IPS-15b (cell line): ENCODE data around the gene OR5AN1.

Experiments
- H3K27me3 ChIP-seq: one replicate; pipeline ENCODE4 v1.6.1; 2013; ENCODE audit warnings: low read length; ENCODE audit not compliant: control insufficient read depth, insufficient read depth
- H3K36me3 ChIP-seq: one replicate; pipeline ENCODE4 v1.6.1; 2013; ENCODE audit warnings: low read length; ENCODE audit not compliant: control insufficient read depth, insufficient read depth
- H3K4me1 ChIP-seq: one replicate; pipeline ENCODE4 v1.6.1; 2013; ENCODE audit warnings: mild to moderate bottlenecking, low read length; ENCODE audit not compliant: control insufficient read depth, insufficient read depth
- H3K4me3 ChIP-seq: one replicate; pipeline ENCODE4 v1.5.1; 2013; ENCODE audit warnings: low read depth, low read length
- H3K9ac ChIP-seq: one replicate; pipeline ENCODE4 v1.6.1; 2013; ENCODE audit warnings: low read depth, mild to moderate bottlenecking, low read length
- H3K9me3 ChIP-seq: one replicate; pipeline ENCODE4 v1.6.1; 2013; ENCODE audit warnings: mild to moderate bottlenecking, low read length; ENCODE audit not compliant: control insufficient read depth, insufficient read depth

Gene OR5AN1

GRCh38 chr11:59380263-59381059 is 21.8 kb downstream of the OR5AN1 start:
- Histone ChIP-seq H3K4me3 (no peak overlapping the region), H3K27me3 (no peaks in the 10 kb centered on the region), H3K9ac (no peak overlapping the region), H3K4me1 (no peaks in the 10 kb centered on the region), H3K36me3 (no peaks in the 10 kb centered on the region), H3K9me3 (no peaks in the 10 kb centered on the region)

GRCh38 chr11:59394186-59394585 is 35.5 kb downstream of the OR5AN1 start:
- no peak overlapping the region for H3K9ac ChIP-seq
- H3K4me1 ChIP-seq: no peaks in the 10 kb centered on the region
- H3K36me3 ChIP-seq: no peaks in the 10 kb centered on the region
- H3K9me3 ChIP-seq: no peaks in the 10 kb centered on the region
- no peak overlapping the region for H3K4me3 ChIP-seq
- H3K27me3 ChIP-seq: no peaks in the 10 kb centered on the region

DNA sequence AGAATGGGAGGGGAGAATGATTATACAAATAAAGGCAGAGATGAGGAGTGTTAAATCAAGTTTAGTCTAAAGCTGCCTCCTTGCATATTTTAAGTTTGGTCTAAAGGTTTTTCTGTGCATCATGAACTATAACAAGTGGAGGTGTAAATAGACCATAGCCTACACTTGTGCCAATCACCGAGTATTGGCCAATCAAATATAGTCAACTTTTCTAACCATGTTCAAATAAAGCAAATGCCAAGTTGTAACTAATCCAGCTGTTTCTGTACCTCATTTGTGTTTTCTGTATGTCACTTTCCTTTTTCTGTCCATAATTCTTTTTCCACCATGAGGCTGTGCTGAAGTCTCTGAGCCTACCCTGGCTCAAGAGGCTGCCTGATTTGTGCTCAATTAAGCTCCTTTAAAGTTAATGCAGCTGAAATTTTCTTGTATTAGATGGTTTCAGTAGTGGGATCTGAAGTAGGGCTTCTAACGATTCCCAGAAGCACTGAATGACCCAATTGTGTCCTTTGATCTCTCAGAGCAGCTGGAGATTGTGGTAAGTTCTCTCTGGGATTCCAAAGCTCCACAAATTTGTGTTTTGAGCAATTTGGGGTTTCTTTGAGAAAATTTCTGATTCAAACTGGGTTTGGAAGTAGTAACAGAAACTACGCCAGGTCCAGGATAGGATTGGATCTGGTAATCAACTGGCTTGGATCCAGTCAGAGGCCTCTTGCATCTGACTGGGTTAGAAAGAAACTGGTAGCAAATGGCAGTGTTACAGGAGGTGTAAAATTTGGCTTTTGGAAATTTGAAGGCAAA is 42.0 kb downstream of the OR5AN1 start:
- Histone ChIP-seq H3K9ac (no peak overlapping the region), H3K4me3 (no peak overlapping the region), H3K27me3 (no peaks in the 10 kb centered on the region), H3K4me1 (no peaks in the 10 kb centered on the region), H3K36me3 (no peaks in the 10 kb centered on the region), H3K9me3 (peaks cover 3% of the 10 kb centered on the region)

- peaks cover 3% of the 10 kb centered on the region for H3K9me3 ChIP-seq
- no peaks in the 10 kb centered on the region for H3K36me3 ChIP-seq
- H3K4me3 ChIP-seq: no peak overlapping the region
- H3K9ac ChIP-seq: no peak overlapping the region
- H3K4me1 ChIP-seq: no peaks in the 10 kb centered on the region
- no peaks in the 10 kb centered on the region for H3K27me3 ChIP-seq
Measured at GRCh38 chr11:59401262-59401552, 42.5 kb downstream of the OR5AN1 start.

GRCh38 chr11:59403546-59403945 is 44.9 kb downstream of the OR5AN1 start:
- H3K9me3 ChIP-seq: peaks cover 3% of the 10 kb centered on the region

GRCh38 chr11:59413646-59414045 is 55.0 kb downstream of the OR5AN1 start:
- Histone ChIP-seq H3K4me3 (no peak overlapping the region), H3K4me1 (no peaks in the 10 kb centered on the region), H3K9me3 (no peaks in the 10 kb centered on the region), H3K9ac (no peak overlapping the region), H3K36me3 (no peaks in the 10 kb centered on the region), H3K27me3 (no peaks in the 10 kb centered on the region)

More at GRCh38 chr11:59403546-59403945, 44.9 kb downstream of the OR5AN1 start:
- Histone ChIP-seq H3K36me3 (no peaks in the 10 kb centered on the region), H3K4me1 (no peaks in the 10 kb centered on the region), H3K9ac (no peak overlapping the region), H3K27me3 (no peaks in the 10 kb centered on the region), H3K4me3 (no peak overlapping the region)

DNA sequence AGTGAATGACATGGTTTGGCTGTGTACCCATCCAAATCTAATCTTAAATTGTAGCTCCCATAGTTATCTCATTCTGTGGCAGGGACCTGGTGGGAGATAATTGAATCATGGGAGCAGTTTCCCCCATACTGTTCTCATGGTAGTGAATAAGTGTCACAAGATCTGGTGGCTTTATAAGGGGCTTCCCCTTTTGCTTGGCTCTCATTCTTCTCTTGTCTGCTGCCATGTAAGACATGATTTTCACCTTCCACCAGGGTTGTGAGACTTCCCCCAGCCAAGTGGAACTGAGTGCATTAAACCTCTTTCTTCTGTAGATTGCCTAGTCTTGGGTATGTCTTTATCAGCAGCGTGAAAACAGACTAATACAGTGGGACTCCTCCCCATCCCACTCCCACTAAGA is 56.4 kb downstream of the OR5AN1 start:
- Histone ChIP-seq H3K9me3 (no peaks in the 10 kb centered on the region), H3K9ac (no peak overlapping the region), H3K36me3 (no peaks in the 10 kb centered on the region), H3K27me3 (no peaks in the 10 kb centered on the region), H3K4me3 (no peak overlapping the region), H3K4me1 (no peaks in the 10 kb centered on the region)

GRCh38 chr11:59416613-59417012 is 57.9 kb downstream of the OR5AN1 start:
- H3K27me3 ChIP-seq: no peaks in the 10 kb centered on the region
- H3K36me3 ChIP-seq: no peaks in the 10 kb centered on the region
- H3K9me3 ChIP-seq: no peaks in the 10 kb centered on the region
- H3K4me1 ChIP-seq: no peaks in the 10 kb centered on the region
- H3K4me3 ChIP-seq: no peak overlapping the region
- no peak overlapping the region for H3K9ac ChIP-seq

DNA sequence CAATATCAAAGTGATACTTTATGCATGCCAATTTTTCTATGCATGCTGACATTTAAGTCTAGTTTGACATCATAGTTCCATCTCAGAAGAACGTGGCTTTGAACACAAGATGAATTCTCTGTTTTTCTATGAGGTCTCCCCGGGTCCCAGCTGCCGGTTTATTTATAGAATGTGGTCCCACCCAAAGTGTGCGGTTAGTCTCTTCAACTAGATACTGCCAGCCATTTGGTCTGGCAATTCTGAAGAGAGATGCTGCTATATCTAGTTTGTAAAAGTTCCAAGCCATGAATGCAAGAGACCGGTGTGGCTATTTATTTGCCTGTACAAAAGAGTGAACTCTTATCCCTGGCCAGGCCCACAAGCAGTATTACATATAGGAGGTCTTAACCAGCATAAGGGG is 58.3 kb downstream of the OR5AN1 start:
- Histone ChIP-seq H3K4me1 (no peaks in the 10 kb centered on the region), H3K9ac (no peak overlapping the region), H3K9me3 (no peaks in the 10 kb centered on the region), H3K36me3 (no peaks in the 10 kb centered on the region), H3K27me3 (no peaks in the 10 kb centered on the region), H3K4me3 (no peak overlapping the region)

DNA sequence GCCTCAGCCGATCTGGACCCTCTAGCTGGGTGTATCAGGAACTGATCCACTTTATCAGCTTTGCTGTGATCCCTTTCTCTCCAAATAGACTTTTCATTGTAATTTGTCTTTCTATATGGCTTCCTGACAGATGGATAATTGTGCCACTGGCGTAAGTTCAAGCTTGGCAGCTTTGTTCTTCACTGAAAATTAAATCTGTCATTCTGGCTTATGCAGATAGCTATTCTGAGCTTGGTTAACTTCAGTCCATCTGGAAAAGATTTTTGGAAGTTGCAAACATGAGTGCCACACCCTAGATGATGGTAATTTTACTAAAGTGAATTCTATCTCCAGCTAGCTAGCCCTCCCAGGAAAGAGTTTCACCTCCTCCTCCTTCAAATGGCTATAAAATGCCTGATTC is 59.5 kb downstream of the OR5AN1 start:
- Histone ChIP-seq H3K9ac (no peak overlapping the region), H3K27me3 (no peaks in the 10 kb centered on the region), H3K9me3 (no peaks in the 10 kb centered on the region), H3K4me3 (no peak overlapping the region), H3K36me3 (no peaks in the 10 kb centered on the region), H3K4me1 (no peaks in the 10 kb centered on the region)
